Suprapubic skin (tissue), 4 donors: ENCODE measurements around the gene SH2D6. TPM values are rescaled to one million over a fixed set of nuclear protein-coding genes. Genes with fewer than 3 reads are reported as not detected.

Experiments
- DNase-seq, 2 donors: peaks; one replicate each; pipeline ENCODE4 v3.0.0-alpha.2; 2019; ENCODE audit warnings: low spot score in 2 of 2
- H3K27ac ChIP-seq: fragments of 200-600 bp; sonication (generic); one replicate; pipeline ENCODE4 v1.5.1; 2019
- H3K27me3 ChIP-seq: fragments of 200-600 bp; sonication (generic); one replicate; pipeline ENCODE4 v1.5.1; 2019
- H3K36me3 ChIP-seq: fragments of 200-600 bp; sonication (generic); one replicate; pipeline ENCODE4 v1.5.1; 2019
- H3K4me1 ChIP-seq: fragments of 200-600 bp; sonication (generic); one replicate; pipeline ENCODE4 v1.5.1; 2019
- H3K4me3 ChIP-seq: fragments of 200-600 bp; sonication (generic); one replicate; pipeline ENCODE4 v1.5.1; 2019; ENCODE audit warnings: mild to moderate bottlenecking
- H3K9me3 ChIP-seq: fragments of 200-600 bp; sonication (generic); one replicate; pipeline ENCODE4 v1.5.1; 2019
- CTCF ChIP-seq, 2 donors: fragments of 200-600 bp in 1 of 2; fragments of 450-650 bp in 1 of 2; sonication (generic) in 1 of 2; IDR thresholded peaks; one replicate each; pipeline ENCODE4 v1.5.1; 2016 to 2019; ENCODE audit warnings: antibody characterized with exemption in 2 of 2, mild to moderate bottlenecking in 1 of 2, moderate library complexity in 1 of 2
- EP300 ChIP-seq: sonication (generic); formaldehyde crosslinking; IDR thresholded peaks from one replicate; pipeline ENCODE4 v1.6.1; 2017; ENCODE audit warnings: antibody characterized with exemption
- POLR2A ChIP-seq, 2 donors: fragments of 450-650 bp; IDR thresholded peaks; one replicate each; pipeline ENCODE4 v1.6.1; 2017; ENCODE audit warnings: antibody characterized with exemption in 2 of 2, mild to moderate bottlenecking in 2 of 2, moderate library complexity in 2 of 2
- POLR2AphosphoS5 ChIP-seq, 3 donors: sonication (generic); formaldehyde crosslinking; IDR thresholded peaks; one replicate each; pipeline ENCODE4 v1.6.1; 2017; ENCODE audit warnings: antibody characterized with exemption in 3 of 3
- WGBS: methylation state at CpG from one replicate; pipeline ENCODE4 v1.1.5; 2018; 5-methylcytosine and 5-hydroxymethylcytosine counted together
- total RNA-seq, 4 donors: library from RNA; depleted of rRNA; stranded (reverse); fragments of >200 nt; gene quantifications; one replicate each; pipeline ENCODE4 v1.1.0, GENCODE V29; 2016

Gene SH2D6
- total RNA-seq, 4 donors from 2014 or later, result not detected

- TF ChIP-seq CTCF (IDR thresholded peaks at IDR 0.05) (no peak), POLR2AphosphoS5 (IDR thresholded peaks at IDR 0.05) (no peak), EP300 (no peak), POLR2A (IDR thresholded peaks at IDR 0.05) (no peak)
- H3K4me1 ChIP-seq, result peaks cover 38% of the 10 kb centered on the region
- no peak for DNase-seq
- WGBS, result 67% methylated on average over 12 of the region's 12 CpGs
- H3K36me3 ChIP-seq, result no peaks in the 10 kb centered on the region
- H3K27ac ChIP-seq, result no peak overlapping the region
- H3K4me3 ChIP-seq, result no peak overlapping the region
- no peaks in the 10 kb centered on the region for H3K9me3 ChIP-seq
- H3K27me3 ChIP-seq, result no peaks in the 10 kb centered on the region
Observed at GRCh38 chr2:85468704-85469349, 50.3 kb downstream of the SH2D6 start.

- no peak overlapping the region for H3K4me3 ChIP-seq
- peaks cover 42% of the 10 kb centered on the region for H3K4me1 ChIP-seq
- no peak for DNase-seq
- no peaks in the 10 kb centered on the region for H3K9me3 ChIP-seq
- no peak for TF ChIP-seq CTCF (IDR thresholded peaks at IDR 0.05)
- peak overlapping the region; percentile 51 for H3K27ac ChIP-seq
- no peaks in the 10 kb centered on the region for H3K36me3 ChIP-seq
- WGBS, result 37% methylated on average over 11 of the region's 11 CpGs
- H3K27me3 ChIP-seq, result no peaks in the 10 kb centered on the region
Observed at GRCh38 chr2:85470850-85471800, 52.6 kb downstream of the SH2D6 start.

GRCh38 chr2:85472261-85472660 lies 53.7 kb downstream of the SH2D6 start:
- Histone ChIP-seq H3K9me3 (no peaks in the 10 kb centered on the region), H3K4me1 (peaks cover 44% of the 10 kb centered on the region), H3K4me3 (no peak overlapping the region), H3K27me3 (no peaks in the 10 kb centered on the region), H3K36me3 (no peaks in the 10 kb centered on the region), H3K27ac (peak overlapping the region; percentile 64)
- no peak for DNase-seq
- 43% methylated on average over 4 of the region's 4 CpGs for WGBS
- TF ChIP-seq EP300 (no peak), POLR2A (IDR thresholded peaks at IDR 0.05) (no peak), POLR2AphosphoS5 (IDR thresholded peaks at IDR 0.05) (no peak), CTCF (IDR thresholded peaks at IDR 0.05) (no peak)

- no peak for TF ChIP-seq EP300
- no peak for TF ChIP-seq POLR2AphosphoS5 (IDR thresholded peaks at IDR 0.05)
- no peak for TF ChIP-seq POLR2A (IDR thresholded peaks at IDR 0.05)
- TF ChIP-seq CTCF (IDR thresholded peaks at IDR 0.05), result no peak
- Histone ChIP-seq H3K4me3 (no peak overlapping the region), H3K4me1 (peaks cover 27% of the 10 kb centered on the region), H3K27me3 (no peaks in the 10 kb centered on the region), H3K27ac (no peak overlapping the region), H3K36me3 (no peaks in the 10 kb centered on the region), H3K9me3 (no peaks in the 10 kb centered on the region)
- 56% methylated on average over 3 of the region's 3 CpGs for WGBS
- no peak for DNase-seq
Observed at GRCh38 chr2:85475799-85476490, 57.4 kb downstream of the SH2D6 start.

- WGBS, result 43% methylated on average over 1 of the region's 1 CpG
- H3K27me3 ChIP-seq, result no peaks in the 10 kb centered on the region
Observed at GRCh38 chr2:85476624-85477023, 58.1 kb downstream of the SH2D6 start.

More at GRCh38 chr2:85476624-85477023, 58.1 kb downstream of the SH2D6 start:
- Histone ChIP-seq H3K9me3 (no peaks in the 10 kb centered on the region), H3K36me3 (no peaks in the 10 kb centered on the region), H3K4me3 (no peak overlapping the region), H3K27ac (no peak overlapping the region), H3K4me1 (peaks cover 20% of the 10 kb centered on the region)
- DNase-seq, result no peak
- TF ChIP-seq CTCF (IDR thresholded peaks at IDR 0.05) (no peak), POLR2A (IDR thresholded peaks at IDR 0.05) (no peak), POLR2AphosphoS5 (IDR thresholded peaks at IDR 0.05) (no peak), EP300 (no peak)
